Choroid plexus epithelial cell (primary cell): ENCODE measurements around the gene NELL1.

Source experiments
- DNase-seq: peaks from one replicate; pipeline ENCODE4 v3.0.0-alpha.2; 2010; ENCODE audit warnings: low read depth
- H3K4me3 ChIP-seq: 2 replicates; pipeline ENCODE4 v1.5.1; 2011; ENCODE audit warnings: low read depth, mild to moderate bottlenecking, control low read depth, low read length, moderate library complexity
- TF ChIP-seq, protein P1 (sequence below): conservative IDR thresholded peaks from 2 replicates; pipeline ENCODE4 v1.5.1; 2011; ENCODE audit warnings: low read depth, mild to moderate bottlenecking, control low read depth, inconsistent platforms, low read length, moderate library complexity

The NELL1 gene

GRCh38 chr11:21179770-21180169 is 510.4 kb downstream of the NELL1 start:
- TF ChIP-seq, protein P1, sequence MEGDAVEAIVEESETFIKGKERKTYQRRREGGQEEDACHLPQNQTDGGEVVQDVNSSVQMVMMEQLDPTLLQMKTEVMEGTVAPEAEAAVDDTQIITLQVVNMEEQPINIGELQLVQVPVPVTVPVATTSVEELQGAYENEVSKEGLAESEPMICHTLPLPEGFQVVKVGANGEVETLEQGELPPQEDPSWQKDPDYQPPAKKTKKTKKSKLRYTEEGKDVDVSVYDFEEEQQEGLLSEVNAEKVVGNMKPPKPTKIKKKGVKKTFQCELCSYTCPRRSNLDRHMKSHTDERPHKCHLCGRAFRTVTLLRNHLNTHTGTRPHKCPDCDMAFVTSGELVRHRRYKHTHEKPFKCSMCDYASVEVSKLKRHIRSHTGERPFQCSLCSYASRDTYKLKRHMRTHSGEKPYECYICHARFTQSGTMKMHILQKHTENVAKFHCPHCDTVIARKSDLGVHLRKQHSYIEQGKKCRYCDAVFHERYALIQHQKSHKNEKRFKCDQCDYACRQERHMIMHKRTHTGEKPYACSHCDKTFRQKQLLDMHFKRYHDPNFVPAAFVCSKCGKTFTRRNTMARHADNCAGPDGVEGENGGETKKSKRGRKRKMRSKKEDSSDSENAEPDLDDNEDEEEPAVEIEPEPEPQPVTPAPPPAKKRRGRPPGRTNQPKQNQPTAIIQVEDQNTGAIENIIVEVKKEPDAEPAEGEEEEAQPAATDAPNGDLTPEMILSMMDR = no peak
- H3K4me3 ChIP-seq = no peak overlapping the region
- no peak for DNase-seq

GRCh38 chr11:21180182-21180581 is 510.8 kb downstream of the NELL1 start:
- TF ChIP-seq, protein P1 = no peak
- H3K4me3 ChIP-seq = no peak overlapping the region
- DNase-seq = no peak

GRCh38 chr11:21185959-21186358 is 516.6 kb downstream of the NELL1 start:
- no peak for DNase-seq
- TF ChIP-seq, protein P1 = no peak
- H3K4me3 ChIP-seq = no peak overlapping the region

- TF ChIP-seq, protein P1 = no peak
- DNase-seq = no peak
- H3K4me3 ChIP-seq = no peak overlapping the region
Observed at GRCh38 chr11:21190181-21190580, 520.8 kb downstream of the NELL1 start.

DNA sequence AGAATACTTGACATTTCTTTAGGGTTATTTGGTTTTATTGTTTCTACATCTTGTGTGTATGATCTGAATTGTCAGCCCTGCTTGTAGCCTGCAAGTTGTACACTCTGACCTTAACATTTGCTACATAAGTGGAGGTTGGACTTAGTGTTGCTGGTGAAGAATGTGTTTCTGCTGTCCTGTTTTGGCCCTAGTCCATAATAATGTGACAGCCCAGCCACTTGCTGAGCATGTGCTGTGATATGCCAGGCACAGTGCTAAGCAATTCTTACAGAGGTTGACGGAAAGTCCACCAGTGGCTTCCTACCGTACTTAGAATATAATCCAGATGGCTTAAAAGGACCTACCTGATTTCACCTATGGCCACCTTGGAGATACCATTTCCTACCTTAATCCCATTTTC is 526.6 kb downstream of the NELL1 start:
- TF ChIP-seq, protein P1 = no peak
- no peak for DNase-seq
- H3K4me3 ChIP-seq = no peak overlapping the region

DNA sequence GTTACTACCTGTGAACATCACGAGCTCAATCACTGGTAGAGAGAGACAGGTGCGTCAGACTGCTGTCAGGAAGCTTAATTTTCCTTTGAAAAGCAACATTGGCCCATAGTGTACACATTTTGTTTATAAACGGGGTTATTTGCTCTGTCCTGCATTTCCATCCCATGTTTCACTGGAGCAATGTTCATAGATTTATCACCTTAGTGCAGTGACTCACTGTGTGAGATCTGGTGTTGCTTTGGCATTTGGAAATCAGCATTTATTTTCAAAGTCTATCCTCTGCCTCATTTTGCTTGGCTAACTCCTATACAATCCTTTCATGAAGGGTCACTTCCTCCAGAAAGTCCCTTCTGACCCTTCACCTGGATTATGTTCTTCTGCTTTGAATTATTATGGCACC is 529.1 kb downstream of the NELL1 start:
- DNase-seq = no peak
- H3K4me3 ChIP-seq = no peak overlapping the region
- TF ChIP-seq, protein P1 = no peak

DNA sequence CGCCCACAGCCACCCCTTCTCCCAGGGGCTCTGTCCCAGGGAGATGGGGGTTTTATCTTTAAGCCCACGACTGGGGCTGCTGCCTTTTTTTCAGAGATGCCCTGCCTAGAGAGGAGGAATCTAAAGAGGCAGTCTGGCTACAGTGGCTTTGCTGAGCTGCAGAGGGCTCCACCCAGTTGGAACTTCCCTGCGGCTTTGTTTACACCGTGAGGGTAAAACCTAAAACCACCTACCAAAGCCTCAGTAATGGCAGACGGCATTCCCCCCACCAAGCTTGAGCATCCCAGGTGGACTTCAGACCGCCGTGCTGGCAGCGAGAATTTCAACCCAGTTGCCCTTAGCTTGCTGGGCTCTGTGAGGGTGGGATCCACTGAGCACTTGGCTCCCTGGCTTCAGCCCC is 535.8 kb downstream of the NELL1 start:
- TF ChIP-seq, protein P1 = no peak
- H3K4me3 ChIP-seq = no peak overlapping the region
- no peak for DNase-seq
